ENCODE results near the gene GIMAP8. TPM values are rescaled to one million over a fixed set of nuclear protein-coding genes. Genes with fewer than 3 reads are reported as not detected.

GIMAP8 gene
- total and polyA plus RNA-seq, 2 of the 8 experiments (the other 6 are each of a cell fraction or from before 2014, with no cell fraction given), result not detected

DNA sequence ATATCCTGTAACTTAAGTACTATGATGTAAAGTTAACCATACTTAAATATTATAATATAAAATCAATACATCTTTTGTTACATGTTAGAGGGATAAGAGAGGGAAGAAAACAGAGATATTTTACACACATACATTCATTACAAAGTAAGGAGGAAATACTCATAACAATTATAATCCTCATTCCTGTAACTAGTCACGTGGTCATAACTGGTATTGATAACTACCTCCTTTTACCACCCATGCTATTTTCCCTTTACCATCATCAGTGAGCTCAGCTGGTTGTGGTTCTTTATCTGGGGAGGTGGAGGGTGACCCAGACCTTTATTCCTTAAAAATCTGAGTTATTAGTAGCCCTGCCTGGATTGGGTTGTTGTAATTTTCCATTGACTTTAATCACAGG, 8.3 kb downstream of the GIMAP8 start:
- H4K8ac ChIP-seq (ENCODE audit: extremely low read depth, insufficient read depth, low read length), result no peak overlapping the region
- DNase-seq (ENCODE audit: low read depth in 1 of 2, low spot score in 2 of 2) (no peak), FAIRE-seq (no peak)
- H3K23me2 ChIP-seq (ENCODE audit: low read depth, low read length), result no peaks in the 10 kb centered on the region
- H2AK5ac ChIP-seq (ENCODE audit: low read depth, low read length), result no peak overlapping the region
- CTCF ChIA-PET (ENCODE audit: partially characterized antibody), result interaction anchor here (1.6 kb wide), 1 partner anchor 10 kb away, joined by 7 read pairs; no protein-coding TSS in a partner anchor
- H2BK5ac ChIP-seq (ENCODE audit: low read depth, low read length), result no peak overlapping the region
- no peak overlapping the region for H3K9ac ChIP-seq (replicated peaks in 1 of 4; ENCODE audit: extremely low read depth in 1 of 4, low read depth in 3 of 4, low read length in 3 of 4)
- H4K91ac ChIP-seq (replicated peaks; ENCODE audit: insufficient read length, low read length), result no peak overlapping the region
- H3K36me3 ChIP-seq (ENCODE audit: control insufficient read depth in 2 of 4, insufficient read depth in 4 of 4, low read length in 3 of 4), result no peaks in the 10 kb centered on the region
- no peak overlapping the region for H2BK120ac ChIP-seq (replicated peaks; ENCODE audit: low read depth, low read length)
- peaks cover 4 to 12% of the 10 kb centered on the region in 2 experiments; a peak in 3 of 4 replicates for H3K9me3 ChIP-seq (ENCODE audit: insufficient read depth in 2 of 2, low read depth in 1 of 2, low read length in 1 of 2)
- H3K56ac ChIP-seq (replicated peaks; ENCODE audit: insufficient read length, low read depth, low read length), result no peak overlapping the region
- no peaks in the 10 kb centered on the region for H3K79me2 ChIP-seq (ENCODE audit: control insufficient read depth in 1 of 2, insufficient read depth in 2 of 2, low read length in 2 of 2)
- no peak overlapping the region for H2BK15ac ChIP-seq (ENCODE audit: low read length)
- 73% methylated on average over 1 of the region's 1 CpG; no CpG with 5 or more reads in 1 of the 2 experiments for WGBS, 2 experiments (ENCODE audit: extremely low coverage in 1 of 2, insufficient coverage in 1 of 2, insufficient read length in 1 of 2, insufficient replicate concordance in 2 of 2, low coverage in 1 of 2, low lambda C conversion rate in 2 of 2, missing lambda C conversion rate in 1 of 2)
- H3K27me3 ChIP-seq (replicated peaks in 1 of 4; ENCODE audit: control insufficient read depth in 3 of 4, extremely low read depth in 1 of 4, insufficient read depth in 3 of 4, low read length in 3 of 4), result no peaks in the 10 kb centered on the region
- no peak overlapping the region for H3K4me3 ChIP-seq (ENCODE audit: extremely low read depth in 1 of 4, insufficient read depth in 2 of 4, low read depth in 3 of 4, low read length in 4 of 4)
- H3K4me1 ChIP-seq (replicated peaks in 1 of 4; ENCODE audit: control insufficient read depth in 3 of 4, insufficient read depth in 4 of 4, low read length in 3 of 4), result no peaks in the 10 kb centered on the region
- no peak overlapping the region for H3K27ac ChIP-seq (ENCODE audit: low read depth, low read length)
- H3K23ac ChIP-seq (ENCODE audit: insufficient read length), result no peak overlapping the region
- no peak overlapping the region for H3K14ac ChIP-seq (ENCODE audit: insufficient read length)
- no peak overlapping the region for H3K4ac ChIP-seq (replicated peaks; ENCODE audit: insufficient read length, low read depth, low read length)
- H3K18ac ChIP-seq (ENCODE audit: extremely low read depth, low read length), result no peak overlapping the region
- POLR2A ChIA-PET (ENCODE audit: partially characterized antibody), result no interaction called here
- H4K20me1 ChIP-seq (replicated peaks in 1 of 2; ENCODE audit: control insufficient read depth in 1 of 2, insufficient read depth in 2 of 2, low read length in 2 of 2), result no peaks in the 10 kb centered on the region
- no peak overlapping the region for H4K5ac ChIP-seq (ENCODE audit: insufficient read length, low read depth, low read length)
- H3K79me1 ChIP-seq (ENCODE audit: low read depth, low read length), result no peaks in the 10 kb centered on the region; the same call in 1 of the 2 replicates
- no peak overlapping the region for H2BK12ac ChIP-seq (ENCODE audit: low read depth, low read length)
- H2BK20ac ChIP-seq (ENCODE audit: low read length), result no peak overlapping the region
- no peak overlapping the region for H3K4me2 ChIP-seq (ENCODE audit: insufficient read depth in 1 of 2, low read depth in 2 of 2, low read length in 2 of 2)
- H2AFZ ChIP-seq (ENCODE audit: low read length), result no peak overlapping the region
- TF ChIP-seq SIN3A (conservative IDR thresholded peaks at IDR 0.05 in 1 of 2, IDR thresholded peaks at IDR 0.05 in 1 of 2; ENCODE audit: low read depth in 1 of 2, low read length in 2 of 2) (no peak), RNF2 (IDR thresholded peaks at IDR 0.05; ENCODE audit: borderline replicate concordance, low read depth, low read length, missing control alignments, poor library complexity, severe bottlenecking) (no peak), TCF12 (IDR thresholded peaks at IDR 0.05; ENCODE audit: low read depth, low read length) (no peak), SUZ12 (IDR thresholded peaks at IDR 0.05; ENCODE audit: low read length) (no peak), TBP (IDR thresholded peaks at IDR 0.05; ENCODE audit: low read depth, low read length) (no peak), GABPA (IDR thresholded peaks at IDR 0.05; ENCODE audit: borderline replicate concordance, insufficient read depth, low read length) (no peak), SP1 (IDR thresholded peaks at IDR 0.05; ENCODE audit: low read depth, low read length) (no peak), SAP30 (IDR thresholded peaks at IDR 0.05; ENCODE audit: insufficient read depth, insufficient replicate concordance, low read length) (no peak), RFX5 (IDR thresholded peaks at IDR 0.05; ENCODE audit: borderline replicate concordance, low read depth, low read length) (no peak), TEAD4 (IDR thresholded peaks at IDR 0.05; ENCODE audit: low read depth, low read length) (no peak), JUN (IDR thresholded peaks at IDR 0.05; ENCODE audit: low read depth, low read length) (no peak), CHD1 (IDR thresholded peaks at IDR 0.05; ENCODE audit: low read depth, low read length) (no peak)
- TF ChIP-seq, protein P1, sequence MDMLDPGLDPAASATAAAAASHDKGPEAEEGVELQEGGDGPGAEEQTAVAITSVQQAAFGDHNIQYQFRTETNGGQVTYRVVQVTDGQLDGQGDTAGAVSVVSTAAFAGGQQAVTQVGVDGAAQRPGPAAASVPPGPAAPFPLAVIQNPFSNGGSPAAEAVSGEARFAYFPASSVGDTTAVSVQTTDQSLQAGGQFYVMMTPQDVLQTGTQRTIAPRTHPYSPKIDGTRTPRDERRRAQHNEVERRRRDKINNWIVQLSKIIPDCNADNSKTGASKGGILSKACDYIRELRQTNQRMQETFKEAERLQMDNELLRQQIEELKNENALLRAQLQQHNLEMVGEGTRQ (IDR thresholded peaks at IDR 0.05; ENCODE audit: low read length), result no peak

Data from H1 (cell line).